Keratinocyte (primary cell): Measurements from ENCODE around the gene ZNF487. TPM values are rescaled to one million over a fixed set of nuclear protein-coding genes. Genes with fewer than 3 reads are reported as not detected.
A peak's percentile ranks its signal among the peaks of the same experiment; 100 is the strongest.

Experiments
- DNase-seq: peaks from one replicate; pipeline ENCODE4 v3.0.0-alpha.2; 2011; ENCODE audit warnings: low read depth, missing footprints, low spot score
- FAIRE-seq: peaks from 2 replicates; lab custom pipeline; 2011; peaks lifted over from hg19 to GRCh38; lab: Jason Lieb, UNC
- H2AFZ ChIP-seq: 2 replicates; pipeline ENCODE4 v1.6.0; 2012; ENCODE audit warnings: low read length, control low read depth, inconsistent platforms; ENCODE audit not compliant: control insufficient read depth
- H3K27ac ChIP-seq: 2 replicates; pipeline ENCODE4 v1.5.1; 2011; ENCODE audit warnings: low read length; ENCODE audit not compliant: control insufficient read depth, insufficient read depth
- H3K27me3 ChIP-seq: 3 replicates; pipeline ENCODE4 v1.6.0; 2011; ENCODE audit warnings: low read length; ENCODE audit not compliant: control insufficient read depth, insufficient read depth; ENCODE audit errors: extremely low read depth
- H3K36me3 ChIP-seq, 2 experiments: 2 replicates in 1 of 2; 3 replicates in 1 of 2; pipeline ENCODE4 v1.5.1; 2011; ENCODE audit warnings: low read length in 2 of 2, mild to moderate bottlenecking in 1 of 2; ENCODE audit not compliant: control insufficient read depth in 2 of 2, insufficient read depth in 2 of 2; ENCODE audit errors: extremely low read depth in 1 of 2
- H3K4me1 ChIP-seq: 3 replicates; pipeline ENCODE4 v1.5.1; 2011; ENCODE audit warnings: low read length; ENCODE audit not compliant: control insufficient read depth, insufficient read depth; ENCODE audit errors: extremely low read depth
- H3K4me2 ChIP-seq: 3 replicates; pipeline ENCODE4 v1.6.0; 2011; ENCODE audit warnings: low read depth, low read length; ENCODE audit not compliant: control insufficient read depth, insufficient read depth; ENCODE audit errors: extremely low read depth
- H3K4me3 ChIP-seq, 3 experiments: fragments of 200-600 bp in 1 of 3; sonication (generic) in 1 of 3; 2 replicates in 2 of 3; 3 replicates in 1 of 3; pipeline ENCODE4 v1.5.1; 2011 to 2016; ENCODE audit warnings: low read length in 3 of 3, mild to moderate bottlenecking in 3 of 3, control low read depth in 2 of 3, inconsistent platforms in 1 of 3, low read depth in 1 of 3, mixed read lengths in 1 of 3, mixed run types in 1 of 3, moderate library complexity in 1 of 3; ENCODE audit not compliant: control insufficient read depth in 2 of 3, insufficient read depth in 2 of 3; ENCODE audit errors: extremely low read depth in 1 of 3
- H3K79me2 ChIP-seq: 2 replicates; pipeline ENCODE4 v1.6.0; 2012; ENCODE audit warnings: low read length; ENCODE audit not compliant: control insufficient read depth, insufficient read depth
- H3K9ac ChIP-seq: 3 replicates; pipeline ENCODE4 v1.6.0; 2011; ENCODE audit warnings: low read length; ENCODE audit not compliant: control insufficient read depth, insufficient read depth; ENCODE audit errors: extremely low read depth
- H3K9me1 ChIP-seq: 3 replicates; pipeline ENCODE4 v1.6.0; 2011; ENCODE audit warnings: low read length; ENCODE audit not compliant: control insufficient read depth, insufficient read depth; ENCODE audit errors: extremely low read depth
- H3K9me3 ChIP-seq: 2 replicates; pipeline ENCODE4 v1.5.1; 2012; ENCODE audit warnings: low read depth, low read length; ENCODE audit not compliant: control insufficient read depth
- H4K20me1 ChIP-seq: 3 replicates; pipeline ENCODE4 v1.6.0; 2011; ENCODE audit warnings: low read length; ENCODE audit not compliant: control insufficient read depth, insufficient read depth; ENCODE audit errors: extremely low read depth
- CTCF ChIP-seq, 3 experiments: IDR thresholded peaks in 1 of 3; conservative IDR thresholded peaks in 1 of 3; optimal IDR thresholded peaks in 1 of 3; 2 replicates in 2 of 3; 3 replicates in 1 of 3; pipeline versions ENCODE3 to v1.5.1; 2011; ENCODE audit warnings: low read length in 3 of 3, mild to moderate bottlenecking in 3 of 3, moderate library complexity in 2 of 3, control low read depth in 1 of 3, inconsistent platforms in 1 of 3; ENCODE audit not compliant: insufficient read depth in 2 of 3; ENCODE audit errors: extremely low read depth in 1 of 3
- EZH2 ChIP-seq: IDR thresholded peaks from one replicate; pipeline ENCODE4 v1.6.1; 2012; ENCODE audit warnings: inconsistent platforms, mild to moderate bottlenecking, low read length, moderate library complexity
- dilution Hi-C: fragments of 300-500 bp; cut with MboI; formaldehyde crosslinking; loops from one replicate; pipeline ENCODE4 v1.7.0; 2020; ENCODE audit warnings: low sequenced_read_pairs; ENCODE audit not compliant: extremely low pct_ligation_motif_present
- polyA plus RNA-seq, 5 experiments: library from polyadenylated mRNA; depleted of rRNA in 3 of 5; stranded (reverse) in 3 of 5; stranded (forward) in 1 of 5; unstranded in 1 of 5; fragments of >200 nt; gene quantifications; 1 replicate in 1 of 5; 2 replicates in 3 of 5; 3 replicates in 1 of 5; pipeline versions ENCODE4 v1.2.1 to v1.2.3, GENCODE V29; 2011 to 2012; ENCODE audit warnings: missing spikeins in 2 of 5, low read depth in 1 of 5, low replicate concordance in 1 of 5

ZNF487 gene
- polyA plus RNA-seq, 1 donor (not counting 4 experiments of a cell fraction or from before 2014, with no cell fraction given) = 4.1 TPM

DNA sequence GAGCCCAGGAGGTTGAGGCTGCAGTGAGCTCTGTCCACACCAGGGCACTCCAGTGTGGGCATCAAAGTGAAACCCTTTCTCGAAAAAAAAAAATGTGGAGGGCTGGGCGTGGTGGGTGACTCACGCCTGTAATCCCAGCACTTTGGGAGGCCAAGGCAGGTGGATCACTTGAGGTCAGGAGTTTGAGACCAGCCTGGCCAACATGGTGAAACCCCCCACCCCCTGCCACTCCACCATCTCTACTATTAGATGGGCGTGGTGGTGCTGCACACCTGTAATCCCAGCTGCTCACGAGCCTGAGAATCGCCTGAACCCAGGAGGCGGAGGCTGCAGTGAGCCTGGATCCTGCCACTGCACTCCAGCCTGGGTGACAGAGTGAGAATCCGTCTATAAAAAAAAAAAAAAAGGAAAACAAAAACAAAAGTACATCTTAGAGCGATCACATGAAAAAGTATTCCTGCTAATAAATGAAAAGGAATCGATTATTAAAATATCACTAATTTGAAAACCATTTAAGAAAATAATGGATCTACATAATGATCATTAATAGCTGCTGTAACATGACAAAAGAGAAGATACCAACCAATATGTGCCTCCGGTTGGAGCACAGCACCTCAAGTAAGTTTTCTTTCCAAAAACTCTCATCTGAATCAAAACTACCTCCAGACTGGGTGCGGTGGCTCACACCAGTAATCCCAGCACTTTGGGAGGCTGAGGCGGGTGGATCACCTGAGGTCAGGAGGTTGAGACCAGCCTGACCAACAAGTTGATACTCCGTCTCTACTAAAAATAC is 32.8 kb upstream of the ZNF487 start:
- H3K79me2 ChIP-seq = peaks cover 95% of the 10 kb centered on the region
- no peaks in the 10 kb centered on the region for H3K9me1 ChIP-seq
- no peak overlapping the region for H2AFZ ChIP-seq
- H3K9me3 ChIP-seq = no peaks in the 10 kb centered on the region
- H4K20me1 ChIP-seq = peaks cover 46% of the 10 kb centered on the region
- H3K27me3 ChIP-seq = no peaks in the 10 kb centered on the region
- H3K27ac ChIP-seq = peak overlapping the region; percentile 17
- peak overlapping the region; percentile 68 for H3K4me2 ChIP-seq
- dilution Hi-C loops = no loop called here
- no peak for TF ChIP-seq EZH2
- no peak for TF ChIP-seq CTCF (optimal IDR thresholded peaks at IDR 0.05 in 1 of 3, IDR thresholded peaks at IDR 0.05 in 1 of 3, conservative IDR thresholded peaks at IDR 0.05 in 1 of 3; ENCODE audit: extremely low read depth in 1 of 3, insufficient read depth in 2 of 3, low read length in 3 of 3)
- peaks cover 55% of the 10 kb centered on the region for H3K4me1 ChIP-seq
- DNase-seq (no peak), FAIRE-seq (no peak)
- peaks cover 3 to 19% of the 10 kb centered on the region in 2 experiments for H3K36me3 ChIP-seq
- H3K9ac ChIP-seq = no peak overlapping the region
- peak overlapping the region in 1 of 3 experiments; percentile 25 for H3K4me3 ChIP-seq

- FAIRE-seq = no peak
- dilution Hi-C loops = no loop called here
- TF ChIP-seq CTCF (optimal IDR thresholded peaks at IDR 0.05 in 1 of 3, IDR thresholded peaks at IDR 0.05 in 1 of 3, conservative IDR thresholded peaks at IDR 0.05 in 1 of 3; ENCODE audit: extremely low read depth in 1 of 3, insufficient read depth in 2 of 3, low read length in 3 of 3) (no peak), EZH2 (no peak)
- Histone ChIP-seq H3K79me2 (peaks cover 89% of the 10 kb centered on the region), H3K9me1 (no peaks in the 10 kb centered on the region), H3K4me1 (peaks cover 49% of the 10 kb centered on the region), H2AFZ (no peak overlapping the region), H3K4me3 (peak overlapping the region in 1 of 3 experiments; percentile 32), H3K36me3 (peaks cover 2 to 19% of the 10 kb centered on the region in 2 experiments), H3K9me3 (no peaks in the 10 kb centered on the region), H3K4me2 (peak overlapping the region; percentile 68), H3K27me3 (no peaks in the 10 kb centered on the region), H3K9ac (no peak overlapping the region), H3K27ac (peak overlapping the region; percentile 10), H4K20me1 (peaks cover 41% of the 10 kb centered on the region)
- DNase-seq = no peak
Observed at GRCh38 chr10:43404704-43405084, 32.2 kb upstream of the ZNF487 start.
